GM21360 (cell line): ENCODE data around the gene HES5.

Source experiments
- ATAC-seq: cut with Tn5 transposase; IDR thresholded peaks from one replicate; pipeline ENCODE4 v1.9.1; 2021; ENCODE audit warnings: mild to moderate bottlenecking, moderate library complexity; ENCODE audit not compliant: unreplicated experiment

Gene HES5

GRCh38 chr1:2533365-2533764, 3.3 kb upstream of the HES5 start:
- no peak for ATAC-seq

- no peak for ATAC-seq
Observed at GRCh38 chr1:2532485-2533160, 2.6 kb upstream of the HES5 start.

GRCh38 chr1:2530513-2531361, 674 bp upstream of the HES5 start:
- ATAC-seq: no peak

- ATAC-seq: no peak
Observed at GRCh38 chr1:2528966-2529783, 888 bp downstream of the HES5 start.

- ATAC-seq: no peak
Observed at GRCh38 chr1:2528611-2528965, 1.5 kb downstream of the HES5 start.

GRCh38 chr1:2528016-2528415, 2.0 kb downstream of the HES5 start:
- ATAC-seq: no peak

GRCh38 chr1:2527556-2527860, 2.6 kb downstream of the HES5 start:
- ATAC-seq: no peak

- peak; percentile 32 for ATAC-seq
Observed at GRCh38 chr1:2526824-2527555, 3.1 kb downstream of the HES5 start.

GRCh38 chr1:2525920-2526823, 3.9 kb downstream of the HES5 start, which contains the start of gene PANK4:
TSS of gene PANK4 (minus strand) at chr1:2526596. CDS start at chr1:2526587, 9 bp downstream.
- ATAC-seq: peak; percentile 85

- ATAC-seq: no peak
Observed at GRCh38 chr1:2525572-2525919, 4.5 kb downstream of the HES5 start.

- ATAC-seq: no peak
Observed at GRCh38 chr1:2523891-2524609, 6.0 kb downstream of the HES5 start.

GRCh38 chr1:2523191-2523890, 6.7 kb downstream of the HES5 start:
- no peak for ATAC-seq

- no peak for ATAC-seq
Observed at GRCh38 chr1:2522230-2522629, 7.8 kb downstream of the HES5 start.

GRCh38 chr1:2520806-2521205, 9.3 kb downstream of the HES5 start:
- no peak for ATAC-seq

GRCh38 chr1:2520206-2520605, 9.9 kb downstream of the HES5 start:
- no peak for ATAC-seq

GRCh38 chr1:2519729-2520128, 10.3 kb downstream of the HES5 start:
- ATAC-seq: no peak

- ATAC-seq: no peak
Observed at GRCh38 chr1:2519029-2519685, 10.9 kb downstream of the HES5 start.

GRCh38 chr1:2518528-2518927, 11.5 kb downstream of the HES5 start:
- ATAC-seq: no peak
